Uterus (tissue), 2 donors: ENCODE data around the gene TRIOBP.

ENCODE experiments used
- POLR2A ChIP-seq, 2 donors: fragments of 450-650 bp; IDR thresholded peaks; one replicate each; pipeline ENCODE4 v1.6.1; 2016; ENCODE audit warnings: antibody characterized with exemption in 2 of 2, mild to moderate bottlenecking in 1 of 2, moderate library complexity in 1 of 2
- TF ChIP-seq, protein P1 (sequence below), 4 experiments: fragments of 200-600 bp in 2 of 4; fragments of 450-650 bp in 2 of 4; sonication (generic) in 2 of 4; IDR thresholded peaks; one replicate each; pipeline ENCODE4 v1.5.1; 2016 to 2019; ENCODE audit warnings: antibody characterized with exemption in 4 of 4, mild to moderate bottlenecking in 2 of 4, moderate library complexity in 1 of 4

DNA sequence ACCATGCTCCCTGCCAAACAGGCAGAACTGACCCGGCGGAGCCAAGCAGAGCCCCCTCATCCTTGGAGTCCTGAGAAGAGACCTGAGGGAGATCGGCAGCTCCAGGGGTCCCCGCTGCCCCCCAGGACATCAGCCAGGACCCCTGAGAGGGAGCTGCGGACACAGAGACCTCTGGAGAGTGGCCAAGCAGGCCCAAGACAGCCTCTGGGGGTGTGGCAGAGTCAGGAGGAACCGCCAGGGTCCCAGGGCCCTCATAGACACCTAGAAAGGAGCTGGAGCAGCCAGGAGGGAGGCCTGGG is 37.5 kb downstream of the TRIOBP start:
- TF ChIP-seq, protein P1, sequence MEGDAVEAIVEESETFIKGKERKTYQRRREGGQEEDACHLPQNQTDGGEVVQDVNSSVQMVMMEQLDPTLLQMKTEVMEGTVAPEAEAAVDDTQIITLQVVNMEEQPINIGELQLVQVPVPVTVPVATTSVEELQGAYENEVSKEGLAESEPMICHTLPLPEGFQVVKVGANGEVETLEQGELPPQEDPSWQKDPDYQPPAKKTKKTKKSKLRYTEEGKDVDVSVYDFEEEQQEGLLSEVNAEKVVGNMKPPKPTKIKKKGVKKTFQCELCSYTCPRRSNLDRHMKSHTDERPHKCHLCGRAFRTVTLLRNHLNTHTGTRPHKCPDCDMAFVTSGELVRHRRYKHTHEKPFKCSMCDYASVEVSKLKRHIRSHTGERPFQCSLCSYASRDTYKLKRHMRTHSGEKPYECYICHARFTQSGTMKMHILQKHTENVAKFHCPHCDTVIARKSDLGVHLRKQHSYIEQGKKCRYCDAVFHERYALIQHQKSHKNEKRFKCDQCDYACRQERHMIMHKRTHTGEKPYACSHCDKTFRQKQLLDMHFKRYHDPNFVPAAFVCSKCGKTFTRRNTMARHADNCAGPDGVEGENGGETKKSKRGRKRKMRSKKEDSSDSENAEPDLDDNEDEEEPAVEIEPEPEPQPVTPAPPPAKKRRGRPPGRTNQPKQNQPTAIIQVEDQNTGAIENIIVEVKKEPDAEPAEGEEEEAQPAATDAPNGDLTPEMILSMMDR (IDR thresholded peaks at IDR 0.05): no peak
- no peak for TF ChIP-seq POLR2A (IDR thresholded peaks at IDR 0.05)
